H1 (cell line): Measurements from ENCODE around the gene PRDX2. TPM values are rescaled to one million over a fixed set of nuclear protein-coding genes. Genes with fewer than 3 reads are reported as not detected.
A peak's percentile ranks its signal among the peaks of the same experiment; 100 is the strongest.

ENCODE experiments used
- EGR1 ChIP-seq: IDR thresholded peaks from 2 replicates; pipeline ENCODE4 v1.6.1; 2011; ENCODE audit warnings: low read depth, low read length, borderline replicate concordance
- EP300 ChIP-seq, 2 experiments: IDR thresholded peaks; 1 replicate in 1 of 2; 2 replicates in 1 of 2; pipeline ENCODE4 v1.6.1; 2011 to 2012; ENCODE audit warnings: low read depth in 2 of 2, low read length in 2 of 2, mild to moderate bottlenecking in 2 of 2, borderline replicate concordance in 1 of 2, inconsistent platforms in 1 of 2, moderate library complexity in 1 of 2
- KDM1A ChIP-seq: fragments of 200-600, 300-600 bp; sonication (generic); IDR thresholded peaks from 2 replicates; pipeline ENCODE4 v1.7.1; 2016; ENCODE audit warnings: mild to moderate bottlenecking, low read length, borderline replicate concordance
- polyA plus RNA-seq, 7 experiments: library from polyadenylated mRNA; depleted of rRNA in 3 of 7; stranded (reverse) in 5 of 7; unstranded in 2 of 7; fragments of >200 nt in 5 of 7; fragments of 200-250 nt in 2 of 7; gene quantifications; 1 replicate in 5 of 7; 2 replicates in 1 of 7; 4 replicates in 1 of 7; pipeline versions ENCODE4 v1.2.1 to v1.2.3, GENCODE V29; 2011 to 2013; ENCODE audit warnings: missing spikeins in 2 of 7, mixed read lengths in 2 of 7
- total RNA-seq: library from RNA; stranded (reverse); fragmentation: NEBNext Ultra II Directional; extraction: Animal tissue kit (Norgen Biotek cat#: 25700); gene quantifications from 2 replicates; pipeline ENCODE4 v1.2.1, GENCODE V29; 2021
- TF ChIP-seq, protein P1 (sequence below): fragments of 300-600 bp; sonication (generic); IDR thresholded peaks from 2 replicates; pipeline ENCODE4 v1.7.1; 2012; ENCODE audit warnings: low read length, moderate library complexity, mild to moderate bottlenecking, inconsistent platforms; ENCODE audit not compliant: insufficient replicate concordance

PRDX2 gene
- total and polyA plus RNA-seq, 2 of the 8 experiments (the other 6 are each of a cell fraction or from before 2014, with no cell fraction given) = 380 to 748 TPM

DNA sequence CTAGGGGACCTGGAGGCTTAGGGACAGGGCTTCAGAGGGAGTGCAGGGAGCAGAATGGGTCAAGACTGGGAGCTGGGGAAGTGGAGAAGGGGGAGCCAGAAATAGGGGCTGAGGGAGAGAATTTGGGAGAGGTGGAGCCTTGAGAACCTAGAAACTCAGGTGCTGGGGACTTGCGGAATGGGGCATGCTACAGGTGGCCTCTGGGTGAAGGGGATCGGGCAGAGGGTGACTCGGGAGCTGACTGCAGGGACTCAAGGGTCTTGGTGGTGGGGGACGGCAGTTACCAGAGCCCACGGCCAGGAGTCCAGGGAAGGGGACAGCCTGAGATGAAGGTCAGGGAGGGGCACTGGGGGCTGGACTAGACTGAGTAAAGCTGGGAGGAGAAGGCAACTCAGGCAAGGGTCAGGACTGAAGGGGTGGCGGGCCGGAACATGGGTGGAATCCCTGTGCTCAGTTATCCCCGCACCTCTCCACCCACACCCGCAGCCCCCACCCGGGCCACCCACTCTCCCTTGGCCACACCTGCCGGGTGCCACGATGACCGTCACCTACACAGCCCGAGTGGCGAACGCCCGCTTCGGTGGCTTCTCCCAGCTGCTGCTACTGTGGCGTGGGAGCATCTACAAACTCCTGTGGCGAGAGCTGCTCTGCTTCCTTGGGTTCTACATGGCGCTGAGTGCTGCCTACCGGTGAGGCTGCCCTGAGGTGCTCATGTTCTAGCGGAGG is 49.4 kb downstream of the PRDX2 start (continued):
- TF ChIP-seq, protein P1, sequence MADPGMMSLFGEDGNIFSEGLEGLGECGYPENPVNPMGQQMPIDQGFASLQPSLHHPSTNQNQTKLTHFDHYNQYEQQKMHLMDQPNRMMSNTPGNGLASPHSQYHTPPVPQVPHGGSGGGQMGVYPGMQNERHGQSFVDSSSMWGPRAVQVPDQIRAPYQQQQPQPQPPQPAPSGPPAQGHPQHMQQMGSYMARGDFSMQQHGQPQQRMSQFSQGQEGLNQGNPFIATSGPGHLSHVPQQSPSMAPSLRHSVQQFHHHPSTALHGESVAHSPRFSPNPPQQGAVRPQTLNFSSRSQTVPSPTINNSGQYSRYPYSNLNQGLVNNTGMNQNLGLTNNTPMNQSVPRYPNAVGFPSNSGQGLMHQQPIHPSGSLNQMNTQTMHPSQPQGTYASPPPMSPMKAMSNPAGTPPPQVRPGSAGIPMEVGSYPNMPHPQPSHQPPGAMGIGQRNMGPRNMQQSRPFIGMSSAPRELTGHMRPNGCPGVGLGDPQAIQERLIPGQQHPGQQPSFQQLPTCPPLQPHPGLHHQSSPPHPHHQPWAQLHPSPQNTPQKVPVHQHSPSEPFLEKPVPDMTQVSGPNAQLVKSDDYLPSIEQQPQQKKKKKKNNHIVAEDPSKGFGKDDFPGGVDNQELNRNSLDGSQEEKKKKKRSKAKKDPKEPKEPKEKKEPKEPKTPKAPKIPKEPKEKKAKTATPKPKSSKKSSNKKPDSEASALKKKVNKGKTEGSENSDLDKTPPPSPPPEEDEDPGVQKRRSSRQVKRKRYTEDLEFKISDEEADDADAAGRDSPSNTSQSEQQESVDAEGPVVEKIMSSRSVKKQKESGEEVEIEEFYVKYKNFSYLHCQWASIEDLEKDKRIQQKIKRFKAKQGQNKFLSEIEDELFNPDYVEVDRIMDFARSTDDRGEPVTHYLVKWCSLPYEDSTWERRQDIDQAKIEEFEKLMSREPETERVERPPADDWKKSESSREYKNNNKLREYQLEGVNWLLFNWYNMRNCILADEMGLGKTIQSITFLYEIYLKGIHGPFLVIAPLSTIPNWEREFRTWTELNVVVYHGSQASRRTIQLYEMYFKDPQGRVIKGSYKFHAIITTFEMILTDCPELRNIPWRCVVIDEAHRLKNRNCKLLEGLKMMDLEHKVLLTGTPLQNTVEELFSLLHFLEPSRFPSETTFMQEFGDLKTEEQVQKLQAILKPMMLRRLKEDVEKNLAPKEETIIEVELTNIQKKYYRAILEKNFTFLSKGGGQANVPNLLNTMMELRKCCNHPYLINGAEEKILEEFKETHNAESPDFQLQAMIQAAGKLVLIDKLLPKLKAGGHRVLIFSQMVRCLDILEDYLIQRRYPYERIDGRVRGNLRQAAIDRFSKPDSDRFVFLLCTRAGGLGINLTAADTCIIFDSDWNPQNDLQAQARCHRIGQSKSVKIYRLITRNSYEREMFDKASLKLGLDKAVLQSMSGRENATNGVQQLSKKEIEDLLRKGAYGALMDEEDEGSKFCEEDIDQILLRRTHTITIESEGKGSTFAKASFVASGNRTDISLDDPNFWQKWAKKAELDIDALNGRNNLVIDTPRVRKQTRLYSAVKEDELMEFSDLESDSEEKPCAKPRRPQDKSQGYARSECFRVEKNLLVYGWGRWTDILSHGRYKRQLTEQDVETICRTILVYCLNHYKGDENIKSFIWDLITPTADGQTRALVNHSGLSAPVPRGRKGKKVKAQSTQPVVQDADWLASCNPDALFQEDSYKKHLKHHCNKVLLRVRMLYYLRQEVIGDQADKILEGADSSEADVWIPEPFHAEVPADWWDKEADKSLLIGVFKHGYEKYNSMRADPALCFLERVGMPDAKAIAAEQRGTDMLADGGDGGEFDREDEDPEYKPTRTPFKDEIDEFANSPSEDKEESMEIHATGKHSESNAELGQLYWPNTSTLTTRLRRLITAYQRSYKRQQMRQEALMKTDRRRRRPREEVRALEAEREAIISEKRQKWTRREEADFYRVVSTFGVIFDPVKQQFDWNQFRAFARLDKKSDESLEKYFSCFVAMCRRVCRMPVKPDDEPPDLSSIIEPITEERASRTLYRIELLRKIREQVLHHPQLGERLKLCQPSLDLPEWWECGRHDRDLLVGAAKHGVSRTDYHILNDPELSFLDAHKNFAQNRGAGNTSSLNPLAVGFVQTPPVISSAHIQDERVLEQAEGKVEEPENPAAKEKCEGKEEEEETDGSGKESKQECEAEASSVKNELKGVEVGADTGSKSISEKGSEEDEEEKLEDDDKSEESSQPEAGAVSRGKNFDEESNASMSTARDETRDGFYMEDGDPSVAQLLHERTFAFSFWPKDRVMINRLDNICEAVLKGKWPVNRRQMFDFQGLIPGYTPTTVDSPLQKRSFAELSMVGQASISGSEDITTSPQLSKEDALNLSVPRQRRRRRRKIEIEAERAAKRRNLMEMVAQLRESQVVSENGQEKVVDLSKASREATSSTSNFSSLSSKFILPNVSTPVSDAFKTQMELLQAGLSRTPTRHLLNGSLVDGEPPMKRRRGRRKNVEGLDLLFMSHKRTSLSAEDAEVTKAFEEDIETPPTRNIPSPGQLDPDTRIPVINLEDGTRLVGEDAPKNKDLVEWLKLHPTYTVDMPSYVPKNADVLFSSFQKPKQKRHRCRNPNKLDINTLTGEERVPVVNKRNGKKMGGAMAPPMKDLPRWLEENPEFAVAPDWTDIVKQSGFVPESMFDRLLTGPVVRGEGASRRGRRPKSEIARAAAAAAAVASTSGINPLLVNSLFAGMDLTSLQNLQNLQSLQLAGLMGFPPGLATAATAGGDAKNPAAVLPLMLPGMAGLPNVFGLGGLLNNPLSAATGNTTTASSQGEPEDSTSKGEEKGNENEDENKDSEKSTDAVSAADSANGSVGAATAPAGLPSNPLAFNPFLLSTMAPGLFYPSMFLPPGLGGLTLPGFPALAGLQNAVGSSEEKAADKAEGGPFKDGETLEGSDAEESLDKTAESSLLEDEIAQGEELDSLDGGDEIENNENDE = no peak
- TF ChIP-seq EP300 (IDR thresholded peaks at IDR 0.05; ENCODE audit: borderline replicate concordance in 1 of 2, low read depth in 2 of 2, low read length in 2 of 2) = no peak
- no peak for TF ChIP-seq KDM1A
- TF ChIP-seq EGR1 = peak; percentile 36; the same call in 1 of the 2 replicates
